ENCODE data around the gene SRL.

DNA sequence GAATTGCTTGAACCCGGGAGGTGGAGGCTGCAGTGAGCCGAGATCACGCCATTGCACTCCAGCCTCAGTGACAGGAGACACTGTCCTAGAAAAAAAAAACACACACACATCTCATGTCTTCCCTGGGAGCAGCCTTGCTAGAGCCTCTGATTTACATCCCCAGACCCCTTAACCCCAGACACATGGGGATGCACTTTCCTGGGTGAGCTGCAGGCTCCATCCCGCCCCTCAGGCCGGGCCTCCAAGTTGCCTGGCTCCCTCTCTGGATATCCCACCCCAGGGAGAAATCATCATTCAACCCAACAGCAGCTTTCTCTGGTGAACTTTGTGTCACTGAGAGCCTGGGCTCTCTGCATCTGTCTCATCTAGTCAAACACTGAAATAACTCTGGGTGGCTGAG is 21.5 kb downstream of the SRL start:
- TF ChIP-seq, protein P1, sequence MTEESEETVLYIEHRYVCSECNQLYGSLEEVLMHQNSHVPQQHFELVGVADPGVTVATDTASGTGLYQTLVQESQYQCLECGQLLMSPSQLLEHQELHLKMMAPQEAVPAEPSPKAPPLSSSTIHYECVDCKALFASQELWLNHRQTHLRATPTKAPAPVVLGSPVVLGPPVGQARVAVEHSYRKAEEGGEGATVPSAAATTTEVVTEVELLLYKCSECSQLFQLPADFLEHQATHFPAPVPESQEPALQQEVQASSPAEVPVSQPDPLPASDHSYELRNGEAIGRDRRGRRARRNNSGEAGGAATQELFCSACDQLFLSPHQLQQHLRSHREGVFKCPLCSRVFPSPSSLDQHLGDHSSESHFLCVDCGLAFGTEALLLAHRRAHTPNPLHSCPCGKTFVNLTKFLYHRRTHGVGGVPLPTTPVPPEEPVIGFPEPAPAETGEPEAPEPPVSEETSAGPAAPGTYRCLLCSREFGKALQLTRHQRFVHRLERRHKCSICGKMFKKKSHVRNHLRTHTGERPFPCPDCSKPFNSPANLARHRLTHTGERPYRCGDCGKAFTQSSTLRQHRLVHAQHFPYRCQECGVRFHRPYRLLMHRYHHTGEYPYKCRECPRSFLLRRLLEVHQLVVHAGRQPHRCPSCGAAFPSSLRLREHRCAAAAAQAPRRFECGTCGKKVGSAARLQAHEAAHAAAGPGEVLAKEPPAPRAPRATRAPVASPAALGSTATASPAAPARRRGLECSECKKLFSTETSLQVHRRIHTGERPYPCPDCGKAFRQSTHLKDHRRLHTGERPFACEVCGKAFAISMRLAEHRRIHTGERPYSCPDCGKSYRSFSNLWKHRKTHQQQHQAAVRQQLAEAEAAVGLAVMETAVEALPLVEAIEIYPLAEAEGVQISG (CRISPR knock-in tag; IDR thresholded peaks at IDR 0.05): no peak
- no peak for TF ChIP-seq CTCF (CRISPR knock-in tag; IDR thresholded peaks at IDR 0.05)
- TF ChIP-seq, protein P2, sequence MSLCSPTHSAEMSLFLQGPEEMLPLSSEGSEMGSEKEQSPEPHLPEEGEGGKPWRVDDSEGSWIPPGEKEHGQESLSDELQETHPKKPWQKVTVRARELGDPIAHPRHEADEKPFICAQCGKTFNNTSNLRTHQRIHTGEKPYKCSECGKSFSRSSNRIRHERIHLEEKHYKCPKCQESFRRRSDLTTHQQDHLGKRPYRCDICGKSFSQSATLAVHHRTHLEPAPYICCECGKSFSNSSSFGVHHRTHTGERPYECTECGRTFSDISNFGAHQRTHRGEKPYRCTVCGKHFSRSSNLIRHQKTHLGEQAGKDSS (CRISPR knock-in tag; IDR thresholded peaks at IDR 0.05; ENCODE audit: borderline replicate concordance, low read depth): no peak

Data from HepG2 (cell line).